Stimulated activated CD4-positive, alpha-beta T cell treated with anti-CD3 and anti-CD28 coated beads, Interleukin-4, amount 100 ng/mL, for 1 hour (primary cell): Measurements from ENCODE around the gene TTLL13.
A peak's percentile ranks its signal among the peaks of the same experiment; 100 is the strongest.
"Not testable (repeated sequence)": the region's sequence is repeated elsewhere in the genome, so short reads cannot be mapped to it uniquely, and the experiment has no call there.

Experiments
- DNase-seq: peaks from one replicate; pipeline ENCODE4 v3.0.0-alpha.2; 2020

TTLL13 gene

GRCh38 chr15:90291679-90292356, 42.5 kb downstream of the TTLL13 start:
- no peak for DNase-seq

- peak; percentile 74 for DNase-seq
These were observed 43.9 kb downstream of the TTLL13 start for GRCh38 chr15:90293040-90293810.

GRCh38 chr15:90294159-90294558, 44.8 kb downstream of the TTLL13 start:
- DNase-seq, result no peak

- DNase-seq, result no peak
These were observed 45.4 kb downstream of the TTLL13 start for GRCh38 chr15:90294601-90295269.

- no peak for DNase-seq
These were observed 45.9 kb downstream of the TTLL13 start for GRCh38 chr15:90295270-90295648.

GRCh38 chr15:90296316-90296884, 47.0 kb downstream of the TTLL13 start:
- DNase-seq, result not testable (repeated sequence)

GRCh38 chr15:90297021-90297420, 47.7 kb downstream of the TTLL13 start:
- no peak for DNase-seq

GRCh38 chr15:90300541-90300940, 51.2 kb downstream of the TTLL13 start:
- no peak for DNase-seq

GRCh38 chr15:90300988-90301706, 51.8 kb downstream of the TTLL13 start:
- peak; percentile 64 for DNase-seq

- no peak for DNase-seq
These were observed 52.4 kb downstream of the TTLL13 start for GRCh38 chr15:90301707-90302300.

- not testable (repeated sequence) for DNase-seq
These were observed 56.0 kb downstream of the TTLL13 start for GRCh38 chr15:90305355-90305754.

- no peak for DNase-seq
These were observed 56.6 kb downstream of the TTLL13 start for GRCh38 chr15:90305932-90306331.

- DNase-seq, result peak; percentile 35
These were observed 57.2 kb downstream of the TTLL13 start for GRCh38 chr15:90306560-90306959.

GRCh38 chr15:90307661-90308060, 58.3 kb downstream of the TTLL13 start:
- no peak for DNase-seq

- no peak for DNase-seq
These were observed 59.7 kb downstream of the TTLL13 start for GRCh38 chr15:90309020-90309419.
